ENCODE results near the gene DCLK1. TPM values are rescaled to one million over a fixed set of nuclear protein-coding genes. Genes with fewer than 3 reads are reported as not detected.

The DCLK1 gene
- total RNA-seq, 1 donor from 2014 or later = 9.1 TPM

GRCh38 chr13:35892837-35893814 lies 238.1 kb downstream of the DCLK1 start:
- no peak for TF ChIP-seq CTCF (IDR thresholded peaks at IDR 0.05)
- H3K4me3 Mint-ChIP-seq (ENCODE audit: unreplicated experiment) = no peak overlapping the region
- no peaks in the 10 kb centered on the region for H3K27me3 Mint-ChIP-seq (ENCODE audit: unreplicated experiment)
- H3K27ac Mint-ChIP-seq (ENCODE audit: unreplicated experiment) = no peak overlapping the region
- H3K4me1 Mint-ChIP-seq (ENCODE audit: unreplicated experiment) = peaks cover 29% of the 10 kb centered on the region
- H3K36me3 Mint-ChIP-seq (ENCODE audit: unreplicated experiment) = no peaks in the 10 kb centered on the region
- no peak for DNase-seq (ENCODE audit: extremely low spot score, unreplicated experiment)
- no peaks in the 10 kb centered on the region for H3K9me3 Mint-ChIP-seq (ENCODE audit: unreplicated experiment)

GRCh38 chr13:35891507-35892441 lies 239.4 kb downstream of the DCLK1 start:
- Mint-ChIP-seq H3K27ac (ENCODE audit: unreplicated experiment) (peak overlapping the region; percentile 2), H3K4me3 (ENCODE audit: unreplicated experiment) (no peak overlapping the region), H3K27me3 (ENCODE audit: unreplicated experiment) (no peaks in the 10 kb centered on the region), H3K9me3 (ENCODE audit: unreplicated experiment) (no peaks in the 10 kb centered on the region), H3K36me3 (ENCODE audit: unreplicated experiment) (no peaks in the 10 kb centered on the region), H3K4me1 (ENCODE audit: unreplicated experiment) (peaks cover 41% of the 10 kb centered on the region)
- TF ChIP-seq CTCF (IDR thresholded peaks at IDR 0.05) = no peak
- no peak for DNase-seq (ENCODE audit: extremely low spot score, unreplicated experiment)

GRCh38 chr13:35889560-35889959 lies 241.6 kb downstream of the DCLK1 start:
- H3K4me3 Mint-ChIP-seq (ENCODE audit: unreplicated experiment) = no peak overlapping the region

GRCh38 chr13:35888981-35889380 lies 242.2 kb downstream of the DCLK1 start:
- Mint-ChIP-seq H3K4me3 (ENCODE audit: unreplicated experiment) (no peak overlapping the region), H3K36me3 (ENCODE audit: unreplicated experiment) (no peaks in the 10 kb centered on the region), H3K27me3 (ENCODE audit: unreplicated experiment) (no peaks in the 10 kb centered on the region), H3K9me3 (ENCODE audit: unreplicated experiment) (no peaks in the 10 kb centered on the region), H3K4me1 (ENCODE audit: unreplicated experiment) (peaks cover 48% of the 10 kb centered on the region), H3K27ac (ENCODE audit: unreplicated experiment) (no peak overlapping the region)
- no peak for DNase-seq (ENCODE audit: extremely low spot score, unreplicated experiment)
- no peak for TF ChIP-seq CTCF (IDR thresholded peaks at IDR 0.05)

More at GRCh38 chr13:35889560-35889959, 241.6 kb downstream of the DCLK1 start:
- Mint-ChIP-seq H3K4me1 (ENCODE audit: unreplicated experiment) (peaks cover 46% of the 10 kb centered on the region), H3K9me3 (ENCODE audit: unreplicated experiment) (no peaks in the 10 kb centered on the region), H3K27ac (ENCODE audit: unreplicated experiment) (no peak overlapping the region), H3K27me3 (ENCODE audit: unreplicated experiment) (no peaks in the 10 kb centered on the region), H3K36me3 (ENCODE audit: unreplicated experiment) (no peaks in the 10 kb centered on the region)
- no peak for DNase-seq (ENCODE audit: extremely low spot score, unreplicated experiment)
- no peak for TF ChIP-seq CTCF (IDR thresholded peaks at IDR 0.05)
